H9 (cell line): ENCODE measurements around the gene G6PC1. TPM values are rescaled to one million over a fixed set of nuclear protein-coding genes. Genes with fewer than 3 reads are reported as not detected.
"Not testable (repeated sequence)": the region's sequence is repeated elsewhere in the genome, so short reads cannot be mapped to it uniquely, and the experiment has no call there.

Experiments used
- DNase-seq: peaks from one replicate; pipeline ENCODE4 v3.0.0-alpha.2; 2017
- H2AFZ ChIP-seq: one replicate; pipeline ENCODE4 v1.6.1; 2013; ENCODE audit warnings: mild to moderate bottlenecking, low read length, control low read depth, moderate library complexity
- H2AK5ac ChIP-seq: 2 replicates; pipeline ENCODE4 v1.6.1; 2013; ENCODE audit warnings: low read length, control low read depth, mixed read lengths; ENCODE audit not compliant: insufficient read length
- H2BK120ac ChIP-seq: one replicate; pipeline ENCODE4 v1.6.1; 2013; ENCODE audit warnings: low read depth, mild to moderate bottlenecking, low read length, control low read depth, inconsistent platforms; ENCODE audit not compliant: poor library complexity, severe bottlenecking
- H2BK12ac ChIP-seq: 2 replicates; pipeline ENCODE4 v1.6.1; 2013; ENCODE audit warnings: low read length, control low read depth, mixed read lengths, low read depth; ENCODE audit not compliant: insufficient read length
- H2BK15ac ChIP-seq: 2 replicates; pipeline ENCODE4 v1.6.1; 2013; ENCODE audit warnings: low read depth, low read length, control low read depth
- H2BK20ac ChIP-seq: one replicate; pipeline ENCODE4 v1.6.1; 2013; ENCODE audit warnings: low read depth, mild to moderate bottlenecking, low read length, control low read depth, inconsistent platforms; ENCODE audit not compliant: poor library complexity, severe bottlenecking
- H2BK5ac ChIP-seq: 2 replicates; pipeline ENCODE4 v1.6.1; 2013; ENCODE audit warnings: low read length, control low read depth, mixed read lengths; ENCODE audit not compliant: insufficient read length
- H3K14ac ChIP-seq: 2 replicates; pipeline ENCODE4 v1.6.1; 2013; ENCODE audit warnings: low read length, control low read depth; ENCODE audit not compliant: insufficient read depth
- H3K18ac ChIP-seq: 2 replicates; pipeline ENCODE4 v1.6.1; 2013; ENCODE audit warnings: low read depth, mild to moderate bottlenecking, mixed read lengths, low read length, control low read depth; ENCODE audit not compliant: insufficient read length
- H3K23ac ChIP-seq: 2 replicates; pipeline ENCODE4 v1.6.1; 2013; ENCODE audit warnings: low read length, control low read depth, mixed read lengths, low read depth; ENCODE audit not compliant: insufficient read length
- H3K23me2 ChIP-seq: 2 replicates; pipeline ENCODE4 v1.6.1; 2013; ENCODE audit warnings: low read depth, mild to moderate bottlenecking, mixed read lengths, low read length, control low read depth; ENCODE audit not compliant: insufficient read length, poor library complexity, severe bottlenecking
- H3K27ac ChIP-seq: 2 replicates; pipeline ENCODE4 v1.5.1; 2013; ENCODE audit warnings: low read length, control low read depth, mixed read lengths, low read depth; ENCODE audit not compliant: insufficient read length
- H3K27me3 ChIP-seq: 2 replicates; pipeline ENCODE4 v1.6.1; 2013; ENCODE audit warnings: low read length, control low read depth, inconsistent platforms; ENCODE audit not compliant: insufficient read depth
- H3K4ac ChIP-seq: 2 replicates; pipeline ENCODE4 v1.6.1; 2013; ENCODE audit warnings: low read depth, mild to moderate bottlenecking, control low read depth, inconsistent platforms, low read length, moderate library complexity
- H3K4me1 ChIP-seq: 2 replicates; pipeline ENCODE4 v1.6.1; 2013; ENCODE audit warnings: low read length, control low read depth, inconsistent platforms; ENCODE audit not compliant: insufficient read depth
- H3K4me2 ChIP-seq: 2 replicates; pipeline ENCODE4 v1.6.1; 2013; ENCODE audit warnings: low read length, control low read depth, mixed read lengths; ENCODE audit not compliant: insufficient read length, insufficient read depth
- H3K56ac ChIP-seq: 2 replicates; pipeline ENCODE4 v1.6.1; 2013; ENCODE audit warnings: low read depth, mild to moderate bottlenecking, mixed read lengths, low read length, control low read depth; ENCODE audit not compliant: insufficient read length
- H3K79me1 ChIP-seq: 2 replicates; pipeline ENCODE4 v1.6.1; 2013; ENCODE audit warnings: low read depth, mild to moderate bottlenecking, moderate library complexity, low read length, control low read depth, inconsistent platforms; ENCODE audit not compliant: insufficient read depth, poor library complexity, severe bottlenecking
- H3K79me2 ChIP-seq: 2 replicates; pipeline ENCODE4 v1.6.1; 2013; ENCODE audit warnings: low read length, control low read depth, inconsistent platforms; ENCODE audit not compliant: insufficient read depth
- H3K9ac ChIP-seq: 2 replicates; pipeline ENCODE4 v1.6.1; 2013; ENCODE audit warnings: low read length, control low read depth, mixed read lengths; ENCODE audit not compliant: insufficient read length; ENCODE audit errors: extremely low read depth
- H3K9me3 ChIP-seq: one replicate; pipeline ENCODE4 v1.6.1; 2013; ENCODE audit warnings: low read depth, low read length, inconsistent platforms; ENCODE audit not compliant: control insufficient read depth
- H3T11ph ChIP-seq: one replicate; pipeline ENCODE4 v1.6.1; 2013; ENCODE audit warnings: mild to moderate bottlenecking, low read length, control low read depth, inconsistent platforms
- H4K20me1 ChIP-seq: one replicate; pipeline ENCODE4 v1.6.1; 2013; ENCODE audit not compliant: control insufficient read depth, insufficient read length, insufficient read depth
- H4K5ac ChIP-seq: 2 replicates; pipeline ENCODE4 v1.6.1; 2013; ENCODE audit warnings: low read depth, mild to moderate bottlenecking, mixed read lengths, low read length, control low read depth; ENCODE audit not compliant: insufficient read length
- H4K8ac ChIP-seq: replicated peaks from 2 replicates; pipeline ENCODE4 v1.6.1; 2013; ENCODE audit warnings: low read length, control low read depth, mixed read lengths, low read depth; ENCODE audit not compliant: insufficient read length
- H4K91ac ChIP-seq: 2 replicates; pipeline ENCODE4 v1.6.1; 2013; ENCODE audit warnings: low read depth, mild to moderate bottlenecking, moderate library complexity, mixed read lengths, low read length, control low read depth; ENCODE audit not compliant: insufficient read length
- H3K27ac Mint-ChIP-seq, 3 experiments: 2 replicates in 2 of 3; 3 replicates in 1 of 3; pipeline ENCODE4 v1.8.0; 2020 to 2021; ENCODE audit warnings: mixed read lengths in 3 of 3, mild to moderate bottlenecking in 1 of 3, moderate library complexity in 1 of 3
- H3K27me3 Mint-ChIP-seq: 2 replicates; pipeline ENCODE4 v1.8.0; 2021; ENCODE audit warnings: low read depth, mild to moderate bottlenecking, moderate library complexity, mixed read lengths
- H3K36me3 Mint-ChIP-seq, 3 experiments: 2 replicates in 2 of 3; 3 replicates in 1 of 3; pipeline ENCODE4 v1.8.0; 2020 to 2021; ENCODE audit warnings: low read depth in 3 of 3, mixed read lengths in 3 of 3; ENCODE audit not compliant: insufficient read depth in 1 of 3
- H3K4me1 Mint-ChIP-seq, 2 experiments: 2 replicates each; pipeline ENCODE4 v1.8.0; 2020; ENCODE audit warnings: mixed read lengths in 2 of 2
- H3K4me3 Mint-ChIP-seq, 2 experiments: 2 replicates in 1 of 2; 3 replicates in 1 of 2; pipeline ENCODE4 v1.8.0; 2020 to 2021; ENCODE audit warnings: mild to moderate bottlenecking in 2 of 2, mixed read lengths in 2 of 2, moderate library complexity in 1 of 2
- H3K9me3 Mint-ChIP-seq, 2 experiments: 2 replicates in 1 of 2; 3 replicates in 1 of 2; pipeline ENCODE4 v1.8.0; 2020; ENCODE audit warnings: mild to moderate bottlenecking in 2 of 2, mixed read lengths in 2 of 2, moderate library complexity in 1 of 2
- WGBS: extraction: QIAGEN DNeasy Blood & Tissue Kit; methylation state at CpG from one replicate; pipeline ENCODE4 v1.1.7; 2013; ENCODE audit warnings: missing lambda C conversion rate, low lambda C conversion rate, mixed read lengths; ENCODE audit not compliant: insufficient read length; ENCODE audit errors: extremely low coverage; 5-methylcytosine and 5-hydroxymethylcytosine counted together
- total RNA-seq: library from RNA; stranded (reverse); gene quantifications from 2 replicates; pipeline ENCODE4 v1.2.1, GENCODE V29; 2021

Gene G6PC1
- total RNA-seq, 1 experiment from 2014 or later = not detected

DNA sequence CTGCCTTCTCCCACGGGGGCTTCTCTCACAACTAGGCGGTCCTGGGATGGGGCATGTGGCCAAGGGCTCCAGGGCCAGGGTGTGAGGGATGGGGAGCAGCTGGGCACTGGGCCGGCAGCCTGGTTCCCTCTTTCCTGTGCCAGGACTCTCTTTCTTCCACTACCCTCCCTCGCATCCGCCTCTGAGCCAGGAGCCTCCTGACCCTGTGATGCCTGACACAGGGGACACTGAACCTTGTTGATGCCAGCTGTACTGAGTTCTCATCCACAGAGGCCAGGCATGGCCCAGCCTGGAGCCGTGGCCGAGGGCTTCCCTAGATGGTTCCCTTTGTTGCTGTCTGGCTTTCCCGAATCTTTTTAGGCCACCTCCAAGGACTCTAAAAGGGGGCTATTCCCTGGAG is 44.1 kb upstream of the G6PC1 start:
- not testable (repeated sequence) for H2AFZ ChIP-seq, H3K14ac ChIP-seq, H3K9me3 Mint-ChIP-seq, H2BK120ac ChIP-seq, H3K23ac ChIP-seq, DNase-seq, H3K4me2 ChIP-seq, H3K4ac ChIP-seq, H4K91ac ChIP-seq, H3K4me1 ChIP-seq, H3K27ac Mint-ChIP-seq, H3K23me2 ChIP-seq, H2BK15ac ChIP-seq, H3K9ac ChIP-seq, H4K8ac ChIP-seq, H3K27me3 ChIP-seq, H4K20me1 ChIP-seq, H3K9me3 ChIP-seq, H3K36me3 Mint-ChIP-seq, H3K18ac ChIP-seq, H3K79me2 ChIP-seq, H3K79me1 ChIP-seq, H3T11ph ChIP-seq, H4K5ac ChIP-seq, H3K4me1 Mint-ChIP-seq, H2BK5ac ChIP-seq, H2BK20ac ChIP-seq, H2BK12ac ChIP-seq, H3K27me3 Mint-ChIP-seq, H3K4me3 Mint-ChIP-seq, H3K56ac ChIP-seq, H2AK5ac ChIP-seq, H3K27ac ChIP-seq
- no CpG with 5 or more reads among the region's 8 CpGs for WGBS
